Measurements from ENCODE around the gene ABHD2. TPM values are rescaled to one million over a fixed set of nuclear protein-coding genes. Genes with fewer than 3 reads are reported as not detected.

ABHD2 gene
- total and polyA plus RNA-seq, 9 of the 15 experiments (the other 6 are each of a cell fraction or from before 2014, with no cell fraction given): 16.9 to 99.8 (median 47.5) TPM

- TF ChIP-seq ARID4B (CRISPR knock-in tag; IDR thresholded peaks at IDR 0.05) (0 out of 2 replicates have a peak, but pooled peaks have one; percentile 17), FOXA1 (IDR thresholded peaks at IDR 0.05; ENCODE audit: borderline replicate concordance) (no peak), MAZ (CRISPR knock-in tag; conservative IDR thresholded peaks at IDR 0.05 in 1 of 2, IDR thresholded peaks at IDR 0.05 in 1 of 2) (0 out of 4 replicates have a peak, but pooled peaks of 1 of the 2 experiments have one; percentile 28), LCOR (CRISPR knock-in tag; IDR thresholded peaks at IDR 0.05) (peak; percentile 61; the same call in 1 of the 2 replicates), EP400 (IDR thresholded peaks at IDR 0.05) (peak; percentile 52; the same call in 1 of the 2 replicates), GABPB1 (CRISPR knock-in tag; IDR thresholded peaks at IDR 0.05) (peak; percentile 63; the same call in 1 of the 2 replicates), ZFP1 (CRISPR knock-in tag; IDR thresholded peaks at IDR 0.05) (no peak), CBFB (CRISPR knock-in tag; IDR thresholded peaks at IDR 0.05) (no peak)
- TF ChIP-seq, protein P1, sequence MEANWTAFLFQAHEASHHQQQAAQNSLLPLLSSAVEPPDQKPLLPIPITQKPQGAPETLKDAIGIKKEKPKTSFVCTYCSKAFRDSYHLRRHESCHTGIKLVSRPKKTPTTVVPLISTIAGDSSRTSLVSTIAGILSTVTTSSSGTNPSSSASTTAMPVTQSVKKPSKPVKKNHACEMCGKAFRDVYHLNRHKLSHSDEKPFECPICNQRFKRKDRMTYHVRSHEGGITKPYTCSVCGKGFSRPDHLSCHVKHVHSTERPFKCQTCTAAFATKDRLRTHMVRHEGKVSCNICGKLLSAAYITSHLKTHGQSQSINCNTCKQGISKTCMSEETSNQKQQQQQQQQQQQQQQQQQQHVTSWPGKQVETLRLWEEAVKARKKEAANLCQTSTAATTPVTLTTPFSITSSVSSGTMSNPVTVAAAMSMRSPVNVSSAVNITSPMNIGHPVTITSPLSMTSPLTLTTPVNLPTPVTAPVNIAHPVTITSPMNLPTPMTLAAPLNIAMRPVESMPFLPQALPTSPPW (CRISPR knock-in tag; IDR thresholded peaks at IDR 0.05): 0 out of 2 replicates have a peak, but pooled peaks have one; percentile 18
- TF ChIP-seq, protein P2, sequence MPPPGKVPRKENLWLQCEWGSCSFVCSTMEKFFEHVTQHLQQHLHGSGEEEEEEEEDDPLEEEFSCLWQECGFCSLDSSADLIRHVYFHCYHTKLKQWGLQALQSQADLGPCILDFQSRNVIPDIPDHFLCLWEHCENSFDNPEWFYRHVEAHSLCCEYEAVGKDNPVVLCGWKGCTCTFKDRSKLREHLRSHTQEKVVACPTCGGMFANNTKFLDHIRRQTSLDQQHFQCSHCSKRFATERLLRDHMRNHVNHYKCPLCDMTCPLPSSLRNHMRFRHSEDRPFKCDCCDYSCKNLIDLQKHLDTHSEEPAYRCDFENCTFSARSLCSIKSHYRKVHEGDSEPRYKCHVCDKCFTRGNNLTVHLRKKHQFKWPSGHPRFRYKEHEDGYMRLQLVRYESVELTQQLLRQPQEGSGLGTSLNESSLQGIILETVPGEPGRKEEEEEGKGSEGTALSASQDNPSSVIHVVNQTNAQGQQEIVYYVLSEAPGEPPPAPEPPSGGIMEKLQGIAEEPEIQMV (tag; conservative IDR thresholded peaks at IDR 0.05; ENCODE audit: low read depth): no peak
Observed at GRCh38 chr15:89057506-89058133, 30.6 kb upstream of the ABHD2 start (continued).
